Germinal center (tissue), 1 donor: Measurements from ENCODE around the gene NTNG2.
"Not testable (repeated sequence)": the region's sequence is repeated elsewhere in the genome, so short reads cannot be mapped to it uniquely, and the experiment has no call there.

Experiments used
- DNase-seq: peaks from one replicate; pipeline ENCODE4 v3.0.0; 2012; ENCODE audit warnings: mixed read lengths, low spot score

NTNG2 gene

DNA sequence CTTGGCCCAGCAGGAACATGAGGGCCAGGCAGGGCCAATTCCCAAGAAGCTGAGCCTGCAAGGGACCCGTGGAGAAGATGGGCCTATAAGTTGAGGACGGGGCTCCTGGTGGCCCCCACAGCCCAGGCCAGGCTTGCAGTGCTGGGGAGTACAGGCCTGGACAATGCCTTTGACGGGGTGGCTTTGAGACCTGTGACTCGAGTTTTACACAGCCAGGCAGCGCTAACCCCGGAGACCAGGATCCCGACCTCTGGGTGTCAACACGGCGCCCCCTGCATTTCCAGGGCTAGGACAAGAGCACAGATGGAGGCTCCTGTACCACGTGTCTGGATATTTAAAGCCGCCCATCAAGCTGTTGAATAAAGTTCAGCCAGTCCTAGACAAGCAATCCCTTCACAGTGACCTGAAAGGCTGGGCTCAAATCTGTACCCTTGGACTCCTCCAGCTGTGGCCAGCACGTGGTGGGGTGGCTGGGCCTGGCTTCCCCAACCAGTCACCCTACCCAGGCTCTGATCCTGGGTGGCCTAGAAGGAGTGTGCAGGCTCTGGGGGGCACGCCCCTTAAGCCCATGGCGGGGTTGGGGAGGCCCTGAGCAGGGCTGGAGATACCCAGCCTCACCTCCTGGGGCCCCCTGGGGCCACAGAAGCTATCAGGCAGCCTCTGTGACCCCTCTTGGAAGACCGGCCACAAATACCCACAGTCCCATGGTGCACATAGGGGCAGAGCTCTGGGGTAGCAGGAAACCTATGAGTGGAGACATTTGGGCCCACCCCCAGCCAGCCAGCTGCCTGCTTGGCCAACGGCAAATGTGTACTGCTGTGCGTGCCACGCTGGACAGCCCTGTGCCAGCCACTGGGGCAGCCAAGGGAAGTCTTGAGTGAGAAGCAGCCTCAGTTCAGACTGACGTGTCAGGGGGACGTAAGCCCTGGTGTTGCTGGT, 88.7 kb downstream of the NTNG2 start:
- DNase-seq: no peak

DNA sequence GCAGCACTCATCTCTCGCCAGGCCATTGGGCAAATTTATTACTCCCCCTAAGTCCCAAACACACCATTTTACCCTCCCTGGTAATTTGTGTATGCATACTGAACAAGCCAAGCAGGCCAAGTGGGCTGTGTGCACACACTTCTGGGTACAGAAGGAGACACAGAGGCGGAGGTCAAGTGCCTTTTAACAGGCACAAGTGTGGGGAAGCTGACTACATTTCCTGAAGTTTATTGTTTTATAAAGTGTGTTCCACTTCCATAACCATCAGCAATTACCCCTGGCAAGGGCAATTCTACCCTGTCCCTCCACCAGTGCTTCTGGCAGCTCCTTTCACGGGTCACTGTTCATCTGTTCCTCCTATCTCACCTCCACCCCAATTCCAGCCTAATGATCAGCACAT, 99.0 kb downstream of the NTNG2 start:
- no peak for DNase-seq

DNA sequence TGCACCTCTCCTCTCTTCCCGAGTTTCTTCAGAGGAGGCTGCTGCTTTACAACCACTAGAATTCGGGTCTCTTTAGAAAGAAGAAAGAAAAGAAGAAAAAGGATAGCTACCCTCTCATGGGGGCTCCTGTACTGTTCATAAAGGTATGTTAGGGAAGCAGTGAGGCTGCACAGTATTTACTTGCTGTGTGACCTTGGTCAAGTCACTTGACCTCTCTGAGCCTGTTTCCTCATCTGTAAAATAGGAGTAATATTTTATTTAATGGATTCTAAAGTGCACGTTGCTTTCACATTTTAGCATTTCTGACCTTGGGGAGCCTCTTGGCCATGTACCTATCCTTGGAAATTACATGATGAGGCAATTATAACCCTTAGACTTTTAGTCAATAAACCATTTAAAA, 104.2 kb downstream of the NTNG2 start:
- DNase-seq: no peak

DNA sequence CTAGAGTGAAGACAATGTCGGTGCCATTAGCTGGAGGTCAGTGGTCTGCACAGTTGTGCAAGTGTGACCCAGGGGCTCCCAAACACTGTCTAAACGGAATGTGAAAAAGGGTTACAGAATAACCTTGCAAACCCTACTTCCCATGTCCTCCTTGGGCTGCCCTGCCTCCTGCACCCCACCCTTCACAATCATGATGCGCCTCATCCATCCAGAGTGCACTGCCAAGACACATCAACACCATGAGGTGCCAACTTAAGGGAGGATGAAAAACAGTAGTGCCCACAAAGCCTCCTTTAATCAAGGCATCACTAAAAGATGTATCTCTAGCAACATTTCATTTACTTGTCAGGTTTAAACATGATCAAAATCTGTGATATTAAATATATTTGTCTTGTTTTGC, 105.8 kb downstream of the NTNG2 start:
- DNase-seq: no peak

DNA sequence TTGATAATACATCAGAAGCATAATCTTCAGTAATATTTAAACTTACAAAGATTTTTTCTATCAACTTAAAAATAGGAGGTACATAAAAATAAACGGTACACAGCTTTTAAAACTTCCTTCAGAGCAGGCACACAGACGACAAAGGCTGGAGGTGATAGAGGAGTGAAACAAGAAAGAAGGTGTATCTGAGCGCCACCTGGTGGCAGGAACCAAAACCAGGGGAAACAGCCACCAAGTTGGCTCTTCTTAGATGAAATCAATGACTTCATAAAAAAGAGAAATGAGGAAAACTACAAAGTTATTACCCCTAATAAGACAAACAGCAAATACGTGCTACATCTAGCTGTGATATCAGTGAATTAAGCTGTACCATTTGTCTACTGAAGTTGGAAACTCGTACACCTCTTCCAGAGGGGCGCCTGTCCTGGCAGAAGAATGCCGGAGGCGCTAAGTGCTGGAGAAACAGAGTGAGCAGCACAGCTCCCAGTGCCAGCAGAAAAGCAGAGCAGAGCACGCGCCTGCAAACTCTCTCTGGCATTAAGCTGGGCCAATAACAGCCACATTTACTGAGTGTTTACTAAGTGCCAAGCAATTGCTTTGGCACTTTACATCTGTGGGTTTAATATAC, 107.0 kb downstream of the NTNG2 start:
- DNase-seq: peak; percentile 67

- DNase-seq: not testable (repeated sequence)
These were observed 108.1 kb downstream of the NTNG2 start for GRCh38 chr9:132269704-132270516.

GRCh38 chr9:132274861-132275260, 113.0 kb downstream of the NTNG2 start:
- DNase-seq: no peak

DNA sequence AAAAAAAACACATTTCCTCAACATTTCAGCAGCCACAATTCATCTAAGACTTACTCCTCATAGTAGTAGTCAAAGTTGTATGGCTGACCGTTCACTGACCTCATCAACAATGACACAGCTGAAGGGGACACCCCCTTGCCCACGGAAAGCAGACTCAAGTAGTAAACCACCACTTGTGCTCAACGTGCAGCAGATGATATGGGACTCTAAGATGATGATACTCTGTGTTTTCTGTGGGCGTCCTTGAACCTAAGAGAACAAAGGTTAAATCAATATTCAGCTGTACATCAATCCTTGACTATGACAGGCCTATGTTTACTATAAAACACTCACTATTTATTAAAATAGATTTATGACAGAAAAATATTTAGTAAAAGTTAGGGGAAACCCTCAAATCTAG, 121.3 kb downstream of the NTNG2 start:
- no peak for DNase-seq

- DNase-seq: no peak
These were observed 122.0 kb downstream of the NTNG2 start for GRCh38 chr9:132283863-132284262.

DNA sequence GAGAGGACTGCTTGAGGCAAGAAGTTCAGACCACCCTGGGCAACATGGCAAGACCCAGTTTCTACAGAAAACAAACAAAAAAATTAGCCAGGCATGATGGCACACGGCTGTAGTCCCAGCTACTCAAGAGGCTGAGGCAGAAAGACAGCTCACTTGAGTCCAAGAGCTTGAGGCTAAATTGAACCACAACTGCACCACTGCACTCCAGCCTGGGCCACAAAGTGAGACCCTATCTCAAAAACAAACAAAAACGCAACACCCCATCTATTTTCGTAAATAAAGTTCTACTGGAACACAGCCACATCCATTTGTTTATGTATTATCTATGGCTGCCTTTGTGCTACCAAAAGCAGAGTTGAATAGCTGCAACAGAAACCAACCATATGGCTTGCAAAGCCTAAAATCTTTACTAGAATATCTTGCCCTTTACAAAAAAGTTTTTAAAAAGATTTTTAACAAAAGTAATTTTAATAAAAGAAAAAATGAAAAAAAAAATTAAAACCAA, 125.5 kb downstream of the NTNG2 start:
- no peak for DNase-seq

DNA sequence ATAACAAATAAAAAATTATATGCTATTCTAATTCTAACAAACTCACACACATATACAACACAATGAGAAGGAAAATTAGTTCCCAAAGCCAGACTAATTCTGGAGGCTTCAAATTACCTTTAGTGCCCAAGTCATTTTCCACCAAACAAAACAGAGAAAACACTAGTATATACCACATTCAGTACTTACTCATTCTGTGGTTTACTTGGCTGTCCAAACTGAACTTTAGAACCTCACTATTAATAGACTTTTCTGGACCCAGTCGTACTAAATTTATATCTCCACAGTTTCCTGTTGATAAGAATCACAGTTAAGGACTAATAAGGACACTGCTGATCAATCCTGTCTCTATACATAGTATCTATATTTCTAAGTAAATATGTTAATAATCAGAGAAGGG, 126.5 kb downstream of the NTNG2 start:
- DNase-seq: no peak

DNA sequence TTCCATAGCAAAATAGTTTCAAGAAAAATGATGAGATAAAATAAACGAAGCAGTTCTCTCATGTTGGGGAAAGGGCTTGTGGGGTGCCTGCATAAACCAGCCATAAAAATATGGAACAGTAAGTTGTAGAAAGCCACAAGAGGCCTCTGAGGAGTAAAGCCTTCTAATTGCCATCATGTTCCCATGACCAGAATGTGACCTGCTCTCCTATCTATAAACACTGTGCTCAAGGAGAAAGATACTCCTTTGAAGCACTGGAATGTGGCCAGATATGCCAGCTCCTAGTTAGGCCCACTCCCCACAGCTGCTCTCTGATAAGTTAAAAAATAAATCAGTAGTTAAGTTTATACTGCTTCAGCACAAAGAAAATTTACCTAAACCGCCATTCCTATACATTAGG, 127.1 kb downstream of the NTNG2 start:
- no peak for DNase-seq

GRCh38 chr9:132293145-132293721, 131.4 kb downstream of the NTNG2 start:
- no peak for DNase-seq
